CD4-positive, alpha-beta T cell (primary cell): Measurements from ENCODE around the gene HDC. TPM values are rescaled to one million over a fixed set of nuclear protein-coding genes. Genes with fewer than 3 reads are reported as not detected.

Experiments
- ATAC-seq: fragments of 200-7000 bp; cut with Tn5 transposase; one replicate; pipeline ENCODE4 v1.10.0; 2022; ENCODE audit warnings: mild to moderate bottlenecking; ENCODE audit not compliant: poor library complexity
- CTCF ChIA-PET: fragments of 350-600 bp; sonication (Branson Sonifier 250); formaldehyde crosslinking; loops from one replicate; lab custom pipeline; 2021; ENCODE audit warnings: antibody characterized with exemption, inconsistent platforms; lab: Charles Lee
- POLR2A ChIA-PET: fragments of 350-600 bp; sonication (Branson Sonifier 250); formaldehyde crosslinking; loops from one replicate; lab custom pipeline; 2021; ENCODE audit warnings: antibody characterized with exemption, inconsistent platforms; lab: Charles Lee
- DNase-seq, 14 experiments: peaks; one replicate each; pipeline ENCODE4 v3.0.0-alpha.2; 2013 to 2020; ENCODE audit warnings: mixed read lengths in 2 of 14
- H3K27ac ChIP-seq, 2 donors: one replicate each; pipeline versions ENCODE4 v1.5.1 to v1.7.0; 2013; ENCODE audit warnings: low read length in 2 of 2, low read depth in 1 of 2, mild to moderate bottlenecking in 1 of 2
- H3K27me3 ChIP-seq, 2 experiments: 1 replicate in 1 of 2; 2 replicates in 1 of 2; pipeline versions ENCODE4 v1.6.1 to v1.7.0; 2013; ENCODE audit warnings: low read length in 2 of 2, control low read depth in 1 of 2, mild to moderate bottlenecking in 1 of 2, moderate library complexity in 1 of 2; ENCODE audit not compliant: insufficient read depth in 2 of 2, control insufficient read depth in 1 of 2
- H3K36me3 ChIP-seq: one replicate; pipeline ENCODE4 v1.6.1; 2013; ENCODE audit warnings: low read length, control low read depth; ENCODE audit not compliant: insufficient read depth
- H3K4me1 ChIP-seq: one replicate; pipeline ENCODE4 v1.6.1; 2013; ENCODE audit warnings: low read length, control low read depth; ENCODE audit not compliant: insufficient read depth
- H3K4me3 ChIP-seq: one replicate; pipeline ENCODE4 v1.5.1; 2013; ENCODE audit warnings: mild to moderate bottlenecking, low read length, moderate library complexity
- H3K9me3 ChIP-seq, 2 experiments: 1 replicate in 1 of 2; 2 replicates in 1 of 2; pipeline versions ENCODE4 v1.6.1 to v1.7.0; 2013; ENCODE audit warnings: low read length in 2 of 2, mild to moderate bottlenecking in 2 of 2, control low read depth in 1 of 2, moderate library complexity in 1 of 2; ENCODE audit not compliant: control insufficient read depth in 1 of 2, insufficient read depth in 1 of 2
- H3K27ac Mint-ChIP-seq: one replicate; pipeline ENCODE4 v1.8.0; 2020; ENCODE audit warnings: mixed read lengths
- H3K27me3 Mint-ChIP-seq: one replicate; pipeline ENCODE4 v1.8.0; 2021; ENCODE audit warnings: mixed read lengths
- H3K36me3 Mint-ChIP-seq: one replicate; pipeline ENCODE4 v1.8.0; 2021; ENCODE audit warnings: low read depth, mixed read lengths
- H3K4me1 Mint-ChIP-seq: one replicate; pipeline ENCODE4 v1.8.0; 2021; ENCODE audit warnings: low read depth, mixed read lengths
- H3K4me3 Mint-ChIP-seq: one replicate; pipeline ENCODE4 v1.8.0; 2020; ENCODE audit warnings: mild to moderate bottlenecking, mixed read lengths
- H3K9me3 Mint-ChIP-seq: one replicate; pipeline ENCODE4 v1.8.0; 2020; ENCODE audit warnings: mixed read lengths
- CTCF ChIP-seq: fragments of 200-600 bp; IDR thresholded peaks from one replicate; pipeline ENCODE4 v1.8.0; 2022; ENCODE audit warnings: antibody characterized with exemption, mild to moderate bottlenecking
- intact Hi-C, 2 experiments: fragments of 100-400 bp; cut with DNase I in 1 of 2; cut with micrococcal nuclease in 1 of 2; formaldehyde crosslinking; loops; one replicate each; pipeline versions ENCODE4 v1.15.1 to v1.9.0; 2023 to 2025; cut with DNase I, micrococcal nuclease
- total RNA-seq, 174 experiments: library from RNA in 2 of 174; stranded (reverse) in 2 of 174; gene quantifications; one replicate each; pipeline ENCODE4 v1.2.3 and lab custom pipeline; 2021 to 2026

HDC gene
- total RNA-seq, 2 experiments from 2014 or later, result 0.08 TPM; not detected in 1

GRCh38 chr15:50281427-50281826 is 15.9 kb upstream of the HDC start:
- H3K36me3 Mint-ChIP-seq, result peaks cover 23% of the 10 kb centered on the region
- no peak for TF ChIP-seq CTCF
- no peak overlapping the region for H3K27ac Mint-ChIP-seq
- Histone ChIP-seq H3K4me3 (no peak overlapping the region), H3K4me1 (no peaks in the 10 kb centered on the region), H3K27ac (no peak overlapping the region), H3K27me3 (no peaks in the 10 kb centered on the region), H3K36me3 (peaks cover 17% of the 10 kb centered on the region), H3K9me3 (no peaks in the 10 kb centered on the region)
- H3K9me3 Mint-ChIP-seq, result no peaks in the 10 kb centered on the region
- DNase-seq (no peak), ATAC-seq (no peak)
- no peaks in the 10 kb centered on the region for H3K4me1 Mint-ChIP-seq
- ChIA-PET CTCF (no interaction called here), POLR2A (no interaction called here)
- intact Hi-C loops, result no loop called here
- no peak overlapping the region for H3K4me3 Mint-ChIP-seq
- H3K27me3 Mint-ChIP-seq, result no peaks in the 10 kb centered on the region

GRCh38 chr15:50280271-50280670 is 14.7 kb upstream of the HDC start:
- Mint-ChIP-seq H3K4me1 (no peaks in the 10 kb centered on the region), H3K9me3 (no peaks in the 10 kb centered on the region), H3K4me3 (no peak overlapping the region), H3K36me3 (peaks cover 18% of the 10 kb centered on the region), H3K27ac (no peak overlapping the region), H3K27me3 (no peaks in the 10 kb centered on the region)
- H3K9me3 ChIP-seq, result no peaks in the 10 kb centered on the region
- POLR2A ChIA-PET, result no interaction called here
- DNase-seq, result no peak
- no peak overlapping the region for H3K27ac ChIP-seq
- intact Hi-C loops, result no loop called here
- no peaks in the 10 kb centered on the region for H3K4me1 ChIP-seq
- no peak for TF ChIP-seq CTCF
- H3K27me3 ChIP-seq, result no peaks in the 10 kb centered on the region
- CTCF ChIA-PET, result no interaction called here
- H3K36me3 ChIP-seq, result peaks cover 8% of the 10 kb centered on the region
- no peak for ATAC-seq
- H3K4me3 ChIP-seq, result no peak overlapping the region

GRCh38 chr15:50278496-50278895 is 13.0 kb upstream of the HDC start:
- Histone ChIP-seq H3K27me3 (no peaks in the 10 kb centered on the region), H3K4me3 (no peak overlapping the region), H3K9me3 (no peaks in the 10 kb centered on the region), H3K4me1 (no peaks in the 10 kb centered on the region), H3K36me3 (no peaks in the 10 kb centered on the region), H3K27ac (no peak overlapping the region)
- Mint-ChIP-seq H3K27ac (no peak overlapping the region), H3K36me3 (peaks cover 8% of the 10 kb centered on the region), H3K4me1 (no peaks in the 10 kb centered on the region), H3K4me3 (no peak overlapping the region), H3K27me3 (no peaks in the 10 kb centered on the region), H3K9me3 (no peaks in the 10 kb centered on the region)
- intact Hi-C loops, result no loop called here
- ATAC-seq (no peak), DNase-seq (no peak)
- POLR2A ChIA-PET, result interaction anchor here (0.6 kb wide), 1 partner anchor 9 kb away, joined by 3 read pairs; no protein-coding TSS in a partner anchor
- TF ChIP-seq CTCF, result no peak
- CTCF ChIA-PET, result interaction anchor here (1.1 kb wide), 1 partner anchor 32 kb away, joined by 3 read pairs; no protein-coding TSS in a partner anchor
